ENCODE results near the gene ANTXR1. TPM values are rescaled to one million over a fixed set of nuclear protein-coding genes. Genes with fewer than 3 reads are reported as not detected.

Gene ANTXR1
- total RNA-seq, 4 donors from 2014 or later: 7.1 to 101 (median 15.8) TPM

DNA sequence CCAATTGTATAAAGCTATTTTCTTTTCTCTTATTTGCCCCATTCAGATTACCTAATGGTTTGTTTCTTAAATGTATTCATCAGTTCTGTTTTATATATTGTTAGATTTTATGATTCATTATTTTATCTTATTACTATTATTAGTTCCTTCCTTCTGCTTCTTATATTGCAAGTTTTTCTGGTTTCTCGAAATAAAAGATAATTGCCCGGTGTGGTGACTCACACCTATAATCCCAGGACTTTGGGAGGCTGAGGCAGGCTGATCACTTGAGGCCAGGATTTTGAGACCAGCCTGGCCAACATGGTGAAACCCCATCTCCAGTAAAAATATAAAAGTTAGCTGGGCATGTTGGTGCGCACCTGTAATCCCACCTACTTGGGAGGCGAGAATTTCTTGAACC, 37.8 kb downstream of the ANTXR1 start:
- 86 to 90% methylated on average over 4 of the region's 4 CpGs for WGBS, 2 donors (ENCODE audit: low coverage in 1 of 2)

DNA sequence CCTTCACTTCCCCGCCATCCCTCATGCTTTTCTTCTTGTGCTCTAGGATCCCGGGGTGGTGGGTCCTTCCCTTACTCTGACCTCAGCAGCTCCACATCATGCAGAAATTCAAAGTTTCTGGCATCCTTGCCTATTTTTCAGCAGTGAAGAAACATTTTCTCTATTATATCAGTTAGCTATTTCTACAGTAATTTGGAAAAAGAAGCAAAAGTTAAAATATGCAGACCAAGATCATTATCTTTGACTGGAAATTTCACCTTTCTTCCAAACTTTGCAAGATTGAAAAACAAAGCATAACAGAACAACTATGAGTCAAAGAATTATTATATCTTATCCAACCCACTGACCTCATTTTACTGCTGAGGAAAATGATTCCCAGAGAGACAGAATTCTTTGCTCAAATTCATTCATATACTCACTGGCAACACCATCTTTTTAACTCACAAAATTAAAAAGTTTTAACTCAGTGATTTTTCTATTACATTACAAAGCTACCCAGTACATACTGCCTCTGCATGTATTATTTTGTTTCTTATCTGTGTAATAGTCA, 40.5 kb downstream of the ANTXR1 start:
- Histone ChIP-seq H3K4me3 (no peak overlapping the region), H3K27me3 (no peaks in the 10 kb centered on the region), H3K27ac (no peak overlapping the region), H3K9me3 (no peaks in the 10 kb centered on the region), H3K36me3 (no peaks in the 10 kb centered on the region), H3K4me1 (no peaks in the 10 kb centered on the region)
- WGBS, 2 donors (ENCODE audit: low coverage in 1 of 2): 76 to 90% methylated on average over 2 of the region's 2 CpGs
- no peak for DNase-seq
- intact Hi-C loops (cut with DNase I; ENCODE audit: low total_unique reads): no loop called here
- TF ChIP-seq, protein P1, sequence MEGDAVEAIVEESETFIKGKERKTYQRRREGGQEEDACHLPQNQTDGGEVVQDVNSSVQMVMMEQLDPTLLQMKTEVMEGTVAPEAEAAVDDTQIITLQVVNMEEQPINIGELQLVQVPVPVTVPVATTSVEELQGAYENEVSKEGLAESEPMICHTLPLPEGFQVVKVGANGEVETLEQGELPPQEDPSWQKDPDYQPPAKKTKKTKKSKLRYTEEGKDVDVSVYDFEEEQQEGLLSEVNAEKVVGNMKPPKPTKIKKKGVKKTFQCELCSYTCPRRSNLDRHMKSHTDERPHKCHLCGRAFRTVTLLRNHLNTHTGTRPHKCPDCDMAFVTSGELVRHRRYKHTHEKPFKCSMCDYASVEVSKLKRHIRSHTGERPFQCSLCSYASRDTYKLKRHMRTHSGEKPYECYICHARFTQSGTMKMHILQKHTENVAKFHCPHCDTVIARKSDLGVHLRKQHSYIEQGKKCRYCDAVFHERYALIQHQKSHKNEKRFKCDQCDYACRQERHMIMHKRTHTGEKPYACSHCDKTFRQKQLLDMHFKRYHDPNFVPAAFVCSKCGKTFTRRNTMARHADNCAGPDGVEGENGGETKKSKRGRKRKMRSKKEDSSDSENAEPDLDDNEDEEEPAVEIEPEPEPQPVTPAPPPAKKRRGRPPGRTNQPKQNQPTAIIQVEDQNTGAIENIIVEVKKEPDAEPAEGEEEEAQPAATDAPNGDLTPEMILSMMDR (IDR thresholded peaks at IDR 0.05): no peak
- TF ChIP-seq POLR2A (IDR thresholded peaks at IDR 0.05): no peak
- TF ChIP-seq EP300 (IDR thresholded peaks at IDR 0.05; ENCODE audit: low read depth): no peak
- TF ChIP-seq POLR2AphosphoS5 (IDR thresholded peaks at IDR 0.05): no peak
- in situ Hi-C loops (cut with MboI; ENCODE audit: low pct_ligation_motif_present in 1 of 4, low pct_unique_long_range_greater_than_20kb in 1 of 4, low sequenced_read_pairs in 3 of 4): no loop called here

More for the DNA sequence above, 37.8 kb downstream of the ANTXR1 start:
- intact Hi-C loops (cut with DNase I; ENCODE audit: low total_unique reads) (no loop called here), in situ Hi-C loops (cut with MboI; ENCODE audit: low pct_ligation_motif_present in 1 of 4, low pct_unique_long_range_greater_than_20kb in 1 of 4, low sequenced_read_pairs in 3 of 4) (no loop called here)
- DNase-seq: no peak
- H3K36me3 ChIP-seq: no peaks in the 10 kb centered on the region
- H3K27me3 ChIP-seq: no peaks in the 10 kb centered on the region
- H3K4me1 ChIP-seq: peaks cover 0 to 4% (median 2%) of the 10 kb centered on the region in 4 donors
- no peak overlapping the region for H3K4me3 ChIP-seq
- no peak for TF ChIP-seq POLR2A (IDR thresholded peaks at IDR 0.05)
- no peak for TF ChIP-seq POLR2AphosphoS5 (IDR thresholded peaks at IDR 0.05)
- TF ChIP-seq, protein P1 (IDR thresholded peaks at IDR 0.05): no peak
- no peak for TF ChIP-seq EP300 (IDR thresholded peaks at IDR 0.05; ENCODE audit: low read depth)
- no peaks in the 10 kb centered on the region for H3K9me3 ChIP-seq
- H3K27ac ChIP-seq: no peak overlapping the region

DNA sequence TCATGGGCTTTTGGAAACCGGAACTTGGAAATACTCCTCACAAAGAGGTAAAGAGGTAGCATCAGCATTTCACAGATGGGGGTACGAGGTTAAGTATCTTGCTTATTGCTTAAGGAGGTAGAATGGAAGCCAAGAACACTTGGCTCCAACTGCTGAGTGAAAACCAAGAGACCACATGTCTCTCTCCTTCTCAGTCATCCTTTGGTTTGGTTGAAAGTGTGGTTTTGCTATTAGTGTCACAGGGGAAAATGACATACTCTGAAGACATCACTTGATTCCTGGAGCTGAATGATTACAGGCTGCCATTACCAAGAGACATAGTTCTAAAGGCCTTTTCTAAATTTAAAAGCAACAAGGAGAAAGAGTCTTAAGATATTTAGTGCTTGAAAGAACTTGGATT, 41.5 kb downstream of the ANTXR1 start:
- intact Hi-C loops (cut with DNase I; ENCODE audit: low total_unique reads): no loop called here
- H3K27ac ChIP-seq: no peak overlapping the region

DNA sequence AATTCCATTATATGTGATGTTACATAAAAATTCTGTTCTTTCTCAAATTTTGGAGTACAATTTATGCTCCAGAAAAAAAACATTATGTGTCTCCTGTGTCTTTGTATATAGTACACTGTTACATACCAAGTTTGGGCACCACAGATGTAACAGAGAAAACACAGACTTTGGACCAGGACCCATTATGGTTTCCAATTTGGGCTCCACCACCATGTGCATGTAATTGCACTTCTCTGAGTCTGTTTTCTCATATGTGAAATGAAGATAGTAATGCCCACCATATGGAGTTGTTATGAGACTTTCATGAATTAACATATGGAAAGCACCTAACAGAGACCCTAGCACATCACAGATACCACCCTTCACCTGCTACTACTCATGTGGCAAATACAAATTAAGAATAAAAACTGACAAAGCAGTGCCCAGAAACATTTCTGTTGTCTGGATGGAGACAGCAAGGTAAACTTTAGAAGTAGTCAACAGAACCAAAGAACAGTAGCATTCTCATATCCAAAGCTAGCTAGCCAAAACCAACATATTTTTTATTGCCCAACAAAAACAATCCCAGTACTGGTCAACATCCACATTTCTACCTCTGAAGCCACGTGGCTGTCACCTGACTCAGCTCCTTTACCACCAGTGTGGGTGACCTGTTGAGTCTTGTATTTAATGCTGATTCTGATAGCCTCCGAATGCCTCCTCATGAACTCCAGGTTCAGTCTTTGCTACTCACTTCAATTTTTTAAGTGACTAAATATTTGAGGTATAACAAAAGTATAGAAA, 42.9 kb downstream of the ANTXR1 start:
- in situ Hi-C loops (cut with MboI; ENCODE audit: low pct_ligation_motif_present in 1 of 4, low pct_unique_long_range_greater_than_20kb in 1 of 4, low sequenced_read_pairs in 3 of 4) (no loop called here), intact Hi-C loops (cut with DNase I; ENCODE audit: low total_unique reads) (no loop called here)
- H3K4me3 ChIP-seq: no peak overlapping the region
- no peaks in the 10 kb centered on the region for H3K36me3 ChIP-seq
- no peaks in the 10 kb centered on the region for H3K4me1 ChIP-seq
- 73 to 90% methylated on average over 1 to 2 of the region's 2 CpGs for WGBS, 2 donors (ENCODE audit: low coverage in 1 of 2)
- H3K27me3 ChIP-seq: no peaks in the 10 kb centered on the region
- no peak overlapping the region for H3K27ac ChIP-seq
- TF ChIP-seq POLR2AphosphoS5 (IDR thresholded peaks at IDR 0.05) (no peak), POLR2A (IDR thresholded peaks at IDR 0.05) (no peak), EP300 (IDR thresholded peaks at IDR 0.05; ENCODE audit: low read depth) (no peak)
- TF ChIP-seq, protein P1 (IDR thresholded peaks at IDR 0.05): no peak
- no peak for DNase-seq
- H3K9me3 ChIP-seq: no peaks in the 10 kb centered on the region

More for the DNA sequence above, 41.5 kb downstream of the ANTXR1 start:
- Histone ChIP-seq H3K27me3 (no peaks in the 10 kb centered on the region), H3K4me1 (no peaks in the 10 kb centered on the region), H3K4me3 (no peak overlapping the region), H3K9me3 (no peaks in the 10 kb centered on the region), H3K36me3 (no peaks in the 10 kb centered on the region)
- TF ChIP-seq EP300 (IDR thresholded peaks at IDR 0.05; ENCODE audit: low read depth): no peak
- no peak for TF ChIP-seq POLR2AphosphoS5 (IDR thresholded peaks at IDR 0.05)
- TF ChIP-seq, protein P1 (IDR thresholded peaks at IDR 0.05): no peak
- no peak for TF ChIP-seq POLR2A (IDR thresholded peaks at IDR 0.05)
- 85 to 100% methylated on average over 2 of the region's 2 CpGs for WGBS, 2 donors (ENCODE audit: low coverage in 1 of 2)
- in situ Hi-C loops (cut with MboI; ENCODE audit: low pct_ligation_motif_present in 1 of 4, low pct_unique_long_range_greater_than_20kb in 1 of 4, low sequenced_read_pairs in 3 of 4): no loop called here
- DNase-seq: no peak
